T1000 (cell line): ENCODE data around the gene TENT4B.
"Not testable (repeated sequence)": the region's sequence is repeated elsewhere in the genome, so short reads cannot be mapped to it uniquely, and the experiment has no call there.

Experiments
- DNase-seq: peaks from one replicate; lab custom pipeline; 2025; ENCODE audit warnings: mixed read lengths; lab: John Stamatoyannopoulos, UW

The TENT4B gene

DNA sequence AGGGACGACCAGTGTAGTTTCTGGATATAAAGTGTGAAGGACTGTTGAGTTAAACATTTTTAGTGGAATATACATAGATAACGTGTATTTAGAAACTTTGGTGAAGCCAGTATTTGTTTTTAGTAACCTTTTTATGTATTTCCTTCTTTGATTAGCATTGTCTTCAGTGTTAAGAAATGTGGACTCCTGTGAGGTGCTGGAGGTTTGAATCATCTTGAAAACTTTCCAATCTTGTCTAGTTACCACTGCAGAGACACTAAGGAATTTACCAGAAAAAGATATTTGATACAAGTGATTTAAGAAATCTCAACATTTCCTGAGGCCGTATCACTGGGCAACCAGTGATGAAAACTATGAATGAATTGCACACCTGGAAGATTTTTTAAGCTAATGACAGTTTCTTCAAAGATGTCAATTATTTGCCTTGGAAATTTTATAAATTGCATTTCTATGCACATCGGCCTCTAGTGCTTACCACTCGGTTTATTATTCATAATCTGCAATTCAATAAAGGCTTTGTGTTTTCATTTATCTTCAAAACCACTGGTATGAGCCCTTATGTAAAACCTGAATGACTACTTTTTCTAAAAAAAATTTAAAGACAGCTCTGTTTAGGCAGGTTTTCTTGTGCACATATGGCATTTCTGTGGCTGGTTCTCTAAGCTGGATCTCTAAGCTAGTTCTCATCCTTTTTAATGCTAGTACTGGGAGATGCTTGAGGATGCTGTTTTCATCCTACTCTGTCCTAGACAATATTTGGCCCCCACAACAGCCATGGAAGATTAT lies 81.9 kb downstream of the TENT4B start:
- no peak for DNase-seq

DNA sequence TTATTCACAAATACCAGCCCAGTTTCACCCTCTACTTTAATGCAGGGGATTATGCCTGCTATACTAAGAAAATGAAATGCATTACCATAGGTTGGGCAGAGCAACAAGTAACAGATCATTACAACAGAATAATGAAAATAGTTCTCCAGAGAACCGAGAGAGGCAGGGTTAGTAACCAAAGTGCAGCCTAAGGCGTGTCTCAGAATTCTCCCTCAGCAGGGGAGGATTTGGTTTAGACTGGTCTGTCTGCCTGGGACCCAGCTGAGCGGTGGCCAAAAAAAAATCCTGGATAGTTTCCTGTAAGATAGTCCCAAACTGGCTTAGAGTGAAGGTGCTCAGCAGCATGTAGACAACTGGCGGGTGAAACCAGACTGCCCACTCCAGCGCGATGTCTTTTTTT lies 82.5 kb downstream of the TENT4B start:
- no peak for DNase-seq

DNA sequence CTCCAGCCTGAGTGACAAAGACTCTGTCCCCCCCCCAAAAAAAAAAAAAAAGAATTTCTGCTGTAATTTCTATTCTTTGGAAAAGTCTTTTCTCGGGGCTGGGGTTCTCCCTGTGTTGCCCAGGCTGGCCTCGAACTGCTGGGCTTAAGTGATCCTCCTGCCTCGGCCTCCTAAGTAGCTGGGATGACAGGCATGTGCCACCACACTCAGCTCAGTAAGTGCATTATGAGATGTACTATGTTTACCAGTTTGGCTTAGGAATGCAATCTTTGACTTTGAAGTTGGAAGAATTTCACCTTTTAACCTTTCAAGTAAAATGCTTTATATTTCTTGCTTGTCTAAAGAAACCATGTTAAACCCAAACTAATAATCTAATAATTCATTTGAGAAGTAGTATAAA lies 85.2 kb downstream of the TENT4B start:
- no peak for DNase-seq

DNA sequence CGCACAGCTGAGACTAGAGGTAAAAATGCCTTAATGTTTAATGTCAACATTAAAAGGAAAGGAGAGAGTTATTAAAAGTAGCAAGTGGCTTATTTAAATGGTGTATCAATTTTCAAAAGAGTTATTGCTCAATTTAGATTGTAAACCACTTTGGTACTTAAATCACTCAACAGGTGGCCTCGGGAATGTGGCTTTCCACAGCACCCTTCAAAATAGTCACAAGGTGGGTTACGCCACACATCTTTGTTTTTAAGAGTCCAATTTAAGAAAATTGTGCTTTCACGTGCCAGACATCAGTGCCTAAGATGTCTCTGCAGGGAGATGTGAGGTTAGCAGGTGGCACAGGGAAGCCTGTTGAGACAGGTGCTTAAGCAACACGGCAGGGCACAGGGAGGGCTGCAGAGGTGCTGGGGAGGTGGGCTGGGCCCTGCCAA lies 85.8 kb downstream of the TENT4B start:
- DNase-seq = no peak

DNA sequence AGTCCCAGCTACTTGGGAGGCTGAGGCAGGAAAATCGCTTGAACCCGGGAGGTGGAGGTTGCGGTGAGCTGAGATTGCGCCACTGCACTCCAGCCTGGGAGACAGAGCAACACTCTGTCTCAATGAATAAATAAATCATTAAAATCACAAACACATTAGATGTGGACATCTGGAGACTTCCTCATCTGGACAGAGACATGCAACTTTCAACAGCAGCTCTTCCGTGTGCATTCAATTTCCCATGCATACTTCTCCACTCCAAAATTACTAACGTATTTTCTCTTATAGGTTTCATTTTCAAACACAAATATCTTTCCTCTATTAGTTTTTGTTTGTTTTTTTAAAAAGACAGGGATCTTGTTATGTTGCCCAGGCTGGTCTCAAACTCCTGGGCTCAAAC lies 89.9 kb downstream of the TENT4B start:
- not testable (repeated sequence) for DNase-seq

DNA sequence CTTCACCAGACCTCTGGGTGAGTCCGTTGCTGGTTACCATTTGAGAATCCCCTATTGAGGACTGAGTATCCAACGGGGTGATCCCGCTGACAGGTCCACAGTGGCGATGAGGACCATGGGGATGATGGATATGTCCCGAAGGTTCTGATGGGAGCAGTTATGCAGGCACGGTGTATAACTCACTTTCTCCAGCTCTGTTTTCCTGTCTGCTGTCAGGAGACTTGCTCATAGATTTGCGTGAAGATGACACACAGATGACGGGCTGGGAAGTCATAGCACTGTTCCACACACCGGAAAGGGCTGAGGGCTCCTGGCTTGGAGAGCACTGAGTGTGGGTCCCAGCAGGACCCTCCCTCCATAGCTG lies 91.0 kb downstream of the TENT4B start:
- DNase-seq = no peak

DNA sequence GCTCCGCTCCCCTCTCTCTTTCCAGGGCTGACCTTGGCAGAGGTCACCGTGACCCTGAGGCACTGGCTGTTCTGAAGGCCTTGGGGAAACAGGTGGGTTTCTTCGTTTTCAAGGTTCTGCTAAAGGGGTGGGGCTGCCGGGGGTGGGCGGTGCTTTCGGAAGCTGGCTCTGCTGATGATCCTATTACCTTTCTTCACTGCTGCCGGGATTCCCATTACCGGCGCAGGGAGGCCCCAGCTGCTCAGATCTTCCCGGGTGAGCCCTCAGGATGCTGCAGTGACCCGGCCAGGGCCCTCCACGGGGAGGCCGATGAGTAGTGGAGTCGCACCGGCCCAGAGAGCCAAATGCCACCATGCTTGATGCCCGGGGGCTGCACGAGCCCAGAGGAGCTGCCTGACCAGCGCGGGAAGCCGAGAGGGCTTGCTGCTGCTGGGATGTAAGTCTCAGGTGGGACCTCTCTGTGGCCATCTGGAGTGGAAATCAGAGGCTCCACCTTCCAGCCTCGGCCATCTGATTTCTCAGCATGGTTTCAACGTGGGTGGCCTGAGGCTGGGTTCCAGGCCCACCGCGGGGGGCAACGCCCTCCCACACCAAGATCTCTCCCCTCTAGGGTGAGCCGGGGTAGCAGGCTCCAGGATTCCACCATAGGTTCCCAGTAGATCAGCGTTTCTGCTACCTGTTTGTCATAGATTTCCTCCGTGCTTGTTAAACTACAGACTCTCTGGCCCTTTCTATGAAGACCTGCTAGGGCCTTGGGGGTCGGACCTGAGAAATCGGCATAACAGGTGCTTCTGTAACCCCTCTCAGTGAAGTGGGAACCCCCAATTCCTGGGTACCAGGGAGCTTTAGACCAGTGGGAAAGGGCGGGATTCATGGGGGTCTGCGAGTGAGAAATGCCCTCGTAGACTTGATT lies 91.7 kb downstream of the TENT4B start:
- no peak for DNase-seq

DNA sequence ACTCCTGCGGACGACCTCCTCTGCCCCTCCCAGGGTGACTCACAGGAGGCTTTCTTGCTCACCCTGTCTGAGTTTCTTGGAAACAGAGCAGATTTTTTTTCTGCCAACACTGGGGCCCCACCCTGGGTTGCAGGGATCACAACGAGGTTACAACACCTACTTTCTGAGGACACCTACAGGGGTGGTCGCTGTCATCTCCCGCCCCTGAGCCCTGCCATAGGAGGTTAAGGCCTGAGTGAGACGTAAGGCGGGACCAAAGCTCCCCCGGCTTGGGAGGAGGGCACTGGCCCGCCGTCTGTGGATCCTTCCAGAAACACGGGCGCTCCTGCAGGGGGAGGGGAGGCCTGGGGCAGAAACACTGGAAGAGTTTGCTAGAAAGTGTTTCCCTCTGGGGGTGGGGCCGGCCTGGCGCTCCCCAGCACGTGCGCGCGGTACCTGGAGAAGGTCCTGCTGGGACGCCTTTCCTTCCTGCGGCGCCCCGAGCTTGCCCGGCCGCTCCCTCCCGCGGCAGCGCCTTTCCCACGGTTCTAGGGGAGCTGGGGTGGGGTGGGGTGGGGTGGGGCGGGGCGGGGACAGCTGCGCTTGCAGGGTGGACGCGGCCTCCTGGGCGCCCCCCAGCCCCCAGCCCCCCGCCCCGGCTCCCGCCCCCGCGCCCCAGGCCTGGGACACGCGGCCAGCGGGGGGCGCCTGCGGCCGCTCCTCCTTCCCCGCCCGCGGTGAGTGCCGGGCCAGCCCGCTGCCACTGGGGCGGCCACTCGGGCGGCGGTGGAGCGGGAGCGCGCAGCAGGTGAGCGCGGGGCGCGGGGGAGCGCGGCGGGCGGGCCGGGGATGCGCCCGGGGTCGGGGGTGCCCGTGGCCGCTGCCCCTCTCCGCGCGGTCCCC lies 92.6 kb downstream of the TENT4B start:
- DNase-seq = no peak

DNA sequence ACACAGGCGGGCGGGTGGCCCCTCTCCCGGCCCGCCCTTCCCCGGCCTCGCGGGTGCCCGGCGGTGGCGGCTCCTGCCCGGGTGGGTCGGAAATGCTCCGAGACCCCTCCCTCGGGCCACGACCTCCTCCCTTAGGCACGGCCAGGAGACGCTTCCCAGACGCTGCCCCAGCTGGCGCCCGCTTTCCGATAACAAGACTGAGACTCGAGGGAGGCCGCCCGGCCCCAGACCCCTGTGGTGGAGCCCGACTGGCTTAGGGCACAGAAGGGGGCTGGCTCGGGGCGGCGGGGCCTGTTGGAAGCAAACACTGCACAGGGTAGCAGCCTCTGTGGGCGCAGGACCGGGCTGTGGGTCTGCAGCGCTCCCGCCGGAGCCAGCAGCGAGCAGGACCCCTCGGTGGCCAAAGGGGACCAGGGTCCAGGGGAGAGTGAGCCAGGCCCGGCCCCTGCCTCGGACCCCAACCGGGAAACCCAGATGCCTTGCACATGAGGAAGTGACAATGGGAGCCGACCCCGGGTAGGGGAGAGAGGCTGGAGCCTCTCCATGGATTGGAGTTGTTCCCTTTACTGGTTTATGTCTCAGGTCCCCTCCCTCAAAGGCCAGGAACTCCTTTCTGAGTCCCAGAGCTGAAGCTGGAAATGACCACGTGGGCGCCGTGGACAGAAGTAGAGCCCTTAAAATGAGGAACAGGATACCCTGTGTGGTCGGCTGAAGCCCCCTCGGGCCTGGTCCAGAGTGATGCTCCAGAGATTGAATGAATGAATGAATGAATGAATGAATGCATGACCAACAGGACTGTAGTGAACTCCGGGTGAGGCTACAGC lies 93.4 kb downstream of the TENT4B start:
- DNase-seq = no peak

DNA sequence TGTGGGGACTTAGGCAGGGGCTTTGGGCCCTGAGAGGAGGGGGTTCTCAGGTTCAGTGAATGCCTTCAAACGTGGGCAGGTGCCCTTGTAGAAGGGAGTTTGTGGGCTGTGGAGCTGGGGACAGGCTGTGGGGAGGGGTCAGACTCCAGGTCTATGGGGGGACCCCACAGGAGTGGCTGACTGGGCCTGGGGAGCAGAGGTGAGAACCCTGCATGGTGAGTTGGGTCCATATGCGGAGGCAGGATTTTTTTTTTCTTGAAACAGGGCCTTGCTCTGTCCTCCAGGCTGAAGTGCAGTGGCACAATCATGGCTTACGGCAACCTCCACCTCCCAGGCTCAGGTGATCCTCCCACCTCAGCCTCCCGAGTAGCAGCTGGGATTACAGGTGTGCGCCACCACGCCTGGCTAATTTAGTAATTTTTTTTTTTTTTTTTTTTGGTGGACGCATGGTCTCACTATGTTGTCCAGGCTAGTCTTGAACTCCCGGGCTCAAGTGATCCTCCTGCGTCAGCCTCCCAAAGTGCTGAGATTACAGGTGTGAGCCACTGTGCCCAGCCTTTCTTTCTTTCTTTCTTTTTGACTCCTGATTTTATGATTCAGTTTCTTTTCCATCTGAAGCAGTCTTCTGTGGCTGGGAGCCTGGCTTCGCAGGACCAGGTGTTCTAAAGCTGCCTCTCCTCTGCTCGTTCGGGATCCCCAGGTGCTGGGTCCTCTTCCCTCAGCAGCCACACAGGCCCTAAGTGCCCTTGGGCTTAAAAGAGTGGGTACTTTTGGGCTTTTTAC lies 94.2 kb downstream of the TENT4B start:
- DNase-seq = no peak

DNA sequence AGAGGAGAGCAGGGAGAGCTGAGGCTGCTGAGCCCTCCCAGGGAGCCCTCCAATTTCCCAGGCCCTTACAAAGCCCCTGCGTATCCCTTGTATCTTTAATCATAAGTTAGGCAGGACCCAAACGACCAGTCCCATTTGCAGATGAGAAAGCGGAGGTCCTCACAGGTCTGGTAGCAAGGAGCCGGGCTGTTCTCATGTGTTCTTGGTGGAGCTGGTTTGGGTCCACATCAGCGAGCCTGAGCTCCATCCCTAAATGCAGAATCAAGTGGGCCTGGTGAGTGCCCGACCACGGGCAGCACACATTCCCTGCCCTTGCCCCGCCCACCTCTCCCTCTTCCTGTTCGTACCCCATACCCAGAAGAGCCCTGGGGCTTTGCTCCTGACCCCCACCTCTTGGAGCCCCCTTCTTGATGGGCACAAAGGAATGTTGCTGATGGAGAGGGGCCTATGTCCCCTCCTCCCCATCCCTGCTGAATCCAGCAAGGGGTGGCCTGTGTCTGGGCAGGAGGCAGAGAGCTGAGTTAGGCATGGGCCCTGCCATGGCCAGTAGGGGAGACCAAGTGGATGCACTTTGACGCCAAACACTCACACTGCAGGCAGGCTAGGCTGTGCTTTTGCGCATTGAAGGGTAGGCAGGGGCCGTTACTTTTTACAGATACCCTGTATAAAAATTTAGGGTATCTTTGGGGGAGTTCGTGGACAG lies 95.0 kb downstream of the TENT4B start:
- DNase-seq = no peak

DNA sequence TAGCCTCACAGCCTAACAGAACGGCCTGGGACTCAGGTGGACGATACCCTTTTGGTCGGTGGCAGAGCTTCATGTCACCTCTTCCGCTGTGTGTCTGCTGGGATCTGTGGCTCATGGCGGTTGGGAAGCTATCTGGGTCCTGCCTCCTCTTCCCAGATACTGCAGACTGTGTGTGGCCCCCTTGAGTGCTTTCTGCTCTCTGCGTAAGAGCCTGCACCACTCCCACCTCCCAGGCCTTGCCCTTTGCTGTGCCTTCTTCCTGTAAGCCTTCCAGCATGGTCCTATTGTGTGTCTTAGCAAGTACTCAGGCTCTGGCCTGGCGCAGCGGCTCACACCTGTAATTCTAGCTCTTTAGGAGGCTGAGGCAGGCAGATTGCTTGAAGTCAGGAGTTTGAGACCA lies 95.7 kb downstream of the TENT4B start:
- DNase-seq = no peak

DNA sequence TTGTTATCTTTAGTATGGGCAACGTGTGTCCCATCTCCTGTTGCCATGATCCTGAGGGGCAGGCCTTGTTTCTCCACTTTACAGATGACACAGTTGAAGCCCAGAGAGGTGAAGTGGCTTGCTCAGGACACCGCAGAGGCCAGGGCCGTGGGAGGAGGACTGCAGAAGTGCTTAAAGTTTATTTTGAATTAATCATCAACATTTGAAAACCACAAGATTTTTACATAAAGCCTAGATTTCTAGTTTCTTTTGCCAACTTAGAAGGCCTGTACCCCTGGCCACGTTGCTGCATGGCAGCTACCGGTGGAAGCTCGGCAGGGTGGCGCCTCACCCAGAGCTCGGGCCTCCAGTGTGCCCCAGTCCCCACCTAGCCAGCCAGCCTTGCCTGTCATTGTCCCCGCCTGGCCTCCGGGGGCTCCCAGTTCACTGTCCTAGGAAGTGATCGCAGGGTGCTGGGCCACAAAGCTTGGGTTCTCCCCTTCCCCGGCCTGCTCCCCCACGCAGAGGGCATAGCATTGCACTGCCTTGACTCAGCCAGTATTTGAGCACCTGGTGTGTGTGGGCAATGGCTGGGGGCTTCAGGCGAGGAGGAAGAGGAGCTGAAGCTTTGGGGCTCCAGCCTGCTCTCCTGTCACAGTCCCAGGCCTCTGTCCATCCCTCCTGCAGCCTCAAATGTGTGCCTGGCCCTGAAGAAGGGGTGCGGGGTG lies 98.4 kb downstream of the TENT4B start:
- no peak for DNase-seq

DNA sequence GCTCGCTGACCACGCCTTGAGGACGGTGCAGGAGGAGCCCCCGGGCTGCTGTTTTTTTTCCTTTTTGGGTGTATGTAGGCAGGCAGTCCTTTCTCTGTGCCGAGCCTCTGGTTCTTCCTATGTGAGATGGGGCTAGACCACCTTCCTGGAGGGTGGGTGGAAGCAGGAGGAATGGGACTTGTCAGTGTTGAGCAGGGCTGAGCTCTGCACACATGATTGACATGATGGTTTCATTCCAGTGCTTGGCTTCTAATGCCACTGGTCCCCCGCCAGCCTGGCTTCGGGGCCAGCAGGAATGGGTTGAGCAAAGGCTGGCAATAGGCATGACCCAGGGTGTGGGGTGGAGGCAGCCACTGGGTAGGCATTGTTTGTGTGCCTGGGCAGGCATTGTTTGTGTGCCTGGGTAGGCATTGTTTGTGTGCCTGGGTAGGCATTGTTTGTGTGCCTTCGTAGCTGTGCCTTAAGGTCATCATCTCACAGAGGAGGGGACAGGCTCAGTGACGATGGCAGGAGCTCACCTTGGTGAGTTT lies 99.0 kb downstream of the TENT4B start:
- DNase-seq = no peak

DNA sequence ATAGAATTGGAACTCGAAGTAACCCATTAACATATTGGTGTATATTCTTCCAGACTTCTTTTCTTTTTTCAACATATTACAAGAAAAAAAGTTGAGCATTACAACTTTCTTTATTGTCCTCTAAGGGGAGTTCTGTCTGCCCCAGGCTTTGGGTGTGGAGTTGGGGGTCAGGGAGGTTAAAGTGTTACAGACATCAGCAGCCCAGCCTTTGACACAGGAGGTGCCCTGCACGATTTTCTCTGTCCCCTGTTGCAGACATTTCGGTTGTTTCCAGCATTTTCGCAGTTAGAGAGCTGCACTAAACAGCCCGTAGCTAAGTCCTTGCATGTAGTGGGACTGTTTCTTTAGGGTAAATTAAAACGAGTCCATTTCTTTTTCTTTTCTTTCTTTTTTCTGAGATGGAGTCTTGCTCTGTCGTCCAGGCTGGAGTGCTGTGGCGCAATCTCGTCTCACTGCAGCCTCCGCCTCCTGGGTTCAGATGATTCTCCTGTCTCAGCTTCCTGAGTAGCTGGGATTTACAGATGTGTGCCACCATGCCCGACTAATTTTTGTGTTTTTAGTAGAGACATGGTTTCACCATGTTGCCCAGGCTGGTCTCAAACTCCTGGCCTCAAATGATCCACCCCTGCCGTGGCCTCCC lies 99.9 kb downstream of the TENT4B start:
- no peak for DNase-seq

DNA sequence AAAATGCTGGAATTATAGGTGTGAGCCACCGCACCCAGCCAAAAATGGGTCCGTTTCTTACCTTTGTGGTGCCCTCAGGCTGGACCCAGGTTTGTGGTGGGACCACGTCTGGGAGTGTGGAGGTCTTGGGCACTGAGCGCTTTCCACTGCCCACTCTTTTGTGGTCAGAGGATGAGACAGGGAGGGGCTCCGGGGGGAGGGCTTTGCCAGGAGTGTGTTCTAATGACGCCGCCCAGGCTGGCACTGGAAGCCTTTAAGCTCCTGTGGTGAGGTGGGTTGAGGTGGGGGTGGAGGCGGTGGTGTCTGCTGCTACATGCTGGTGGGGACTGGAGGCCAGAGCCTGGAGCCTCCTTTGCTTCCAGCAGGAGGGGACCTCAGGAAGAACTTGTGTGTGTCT lies 100.4 kb downstream of the TENT4B start:
- no peak for DNase-seq

DNA sequence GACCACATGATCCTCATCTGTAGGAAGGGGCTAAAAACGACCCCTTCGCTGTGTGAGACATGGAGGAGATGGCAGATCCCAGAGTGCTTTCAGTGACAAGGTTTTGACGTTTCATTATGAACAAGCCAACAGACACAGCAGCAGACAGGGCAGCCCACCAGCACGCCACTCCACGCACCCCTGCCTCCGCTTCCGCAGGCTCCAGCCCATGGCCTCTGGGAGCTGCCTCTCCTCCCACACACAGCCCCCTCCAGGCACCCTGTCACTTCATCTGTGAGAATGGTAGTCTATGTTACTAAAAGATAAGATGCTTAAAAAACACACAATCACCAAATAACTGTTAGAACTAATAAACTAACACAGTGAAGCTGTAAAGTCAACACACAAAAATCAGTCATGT lies 101.0 kb downstream of the TENT4B start:
- no peak for DNase-seq

DNA sequence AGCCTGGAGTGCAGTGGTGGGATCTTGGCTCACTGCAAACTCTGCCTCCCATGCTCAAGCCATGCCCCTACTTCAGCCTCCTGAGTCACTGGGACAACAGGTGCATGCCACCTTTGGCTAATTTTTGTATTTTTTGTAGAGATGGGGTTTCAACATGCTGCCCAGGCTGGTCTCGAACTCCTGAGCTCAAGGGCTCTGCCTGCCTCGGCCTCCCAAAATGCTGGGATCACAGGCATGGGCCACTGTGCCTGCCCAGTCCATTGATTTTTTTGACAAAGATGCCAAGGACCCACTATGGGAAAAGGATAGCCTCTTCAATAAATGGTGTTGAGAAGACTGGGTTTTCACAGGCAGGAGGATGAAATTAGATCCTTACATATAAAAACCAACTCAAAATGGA lies 102.4 kb downstream of the TENT4B start:
- no peak for DNase-seq

DNA sequence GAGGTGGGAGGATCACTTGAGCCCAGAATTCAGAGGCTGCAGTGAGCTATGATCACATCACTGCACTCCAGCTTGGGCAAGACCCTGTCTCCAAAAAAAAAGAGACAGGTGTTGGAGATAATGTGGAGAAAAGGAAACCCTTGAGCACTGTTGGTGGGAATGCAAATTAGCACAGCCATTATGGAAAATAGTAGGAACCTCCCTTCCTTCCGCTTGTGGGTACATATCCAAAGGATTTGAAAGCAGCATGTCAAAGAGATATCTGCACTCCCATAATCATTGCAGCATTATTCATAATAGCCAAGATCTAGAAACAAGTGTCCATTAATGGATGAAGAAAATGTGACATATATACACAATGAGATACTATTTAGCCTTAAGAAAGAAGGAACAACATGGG lies 103.5 kb downstream of the TENT4B start:
- no peak for DNase-seq
